GM18867 (cell line): ENCODE data around the gene BDH1.

ENCODE experiments used
- ATAC-seq: cut with Tn5 transposase; IDR thresholded peaks from one replicate; pipeline ENCODE4 v1.9.1; 2021; ENCODE audit warnings: mild to moderate bottlenecking, moderate library complexity; ENCODE audit not compliant: unreplicated experiment

The BDH1 gene

GRCh38 chr3:197549261-197549885 lies 6.4 kb downstream of the BDH1 start:
- ATAC-seq: no peak

GRCh38 chr3:197547306-197548011 lies 8.3 kb downstream of the BDH1 start:
- ATAC-seq: no peak

DNA sequence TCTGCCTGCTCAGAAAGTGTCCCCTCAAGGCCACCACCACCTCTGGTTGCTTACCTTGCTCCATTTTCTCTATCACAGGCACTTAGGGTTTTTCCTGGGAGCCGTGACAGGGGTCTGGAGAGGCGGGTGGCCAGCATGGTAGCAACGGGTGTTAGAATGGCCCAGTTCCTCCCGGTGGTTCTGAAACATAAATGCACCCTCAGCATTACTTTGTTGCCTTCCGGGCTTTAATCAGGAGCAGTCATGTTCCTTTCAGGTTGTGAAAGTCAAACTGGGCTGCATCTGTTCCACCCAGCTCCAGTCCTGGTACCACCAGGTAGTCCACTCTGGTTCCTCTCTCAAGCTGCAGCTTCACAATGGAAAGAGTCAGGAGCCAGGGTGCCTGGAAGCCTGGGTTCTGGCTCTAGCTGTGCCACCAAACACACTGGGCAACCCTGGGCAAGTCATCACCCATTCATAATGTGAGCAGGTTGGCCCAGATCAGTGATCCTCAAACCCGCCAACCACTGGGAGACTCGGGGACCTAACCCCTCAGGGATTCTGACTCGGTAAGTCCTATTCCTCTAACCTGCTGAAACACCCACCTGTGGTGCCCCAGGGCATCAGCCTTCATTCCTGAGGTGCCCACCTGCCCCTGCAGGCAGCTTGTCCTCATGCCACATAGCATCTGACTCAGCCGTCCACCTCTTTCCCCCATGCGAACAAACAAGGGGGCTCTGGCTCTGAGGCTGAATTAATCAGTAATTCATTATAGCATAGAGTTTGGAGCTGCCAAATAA lies 9.3 kb downstream of the BDH1 start:
- no peak for ATAC-seq

- ATAC-seq: no peak
Observed at GRCh38 chr3:197545571-197545970, 10.2 kb downstream of the BDH1 start.

DNA sequence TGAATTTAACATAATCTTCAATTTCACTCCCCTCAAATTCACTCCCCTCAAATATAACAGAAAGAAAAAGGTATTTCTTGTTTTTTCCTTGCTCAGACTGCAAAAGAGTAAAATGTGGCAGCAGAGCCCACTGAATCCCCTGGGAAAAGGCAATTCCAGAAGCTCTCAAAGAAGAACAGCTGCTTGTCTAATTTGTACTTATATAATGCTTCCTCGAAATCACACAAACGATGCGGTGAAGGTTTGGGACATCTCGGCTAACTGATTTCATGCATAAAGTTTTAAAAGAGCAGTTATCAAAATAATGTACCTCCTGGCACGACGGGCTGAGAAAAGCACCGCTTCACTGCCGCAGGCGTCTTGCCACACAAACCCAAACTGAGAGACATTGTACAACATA lies 10.7 kb downstream of the BDH1 start:
- ATAC-seq: no peak

DNA sequence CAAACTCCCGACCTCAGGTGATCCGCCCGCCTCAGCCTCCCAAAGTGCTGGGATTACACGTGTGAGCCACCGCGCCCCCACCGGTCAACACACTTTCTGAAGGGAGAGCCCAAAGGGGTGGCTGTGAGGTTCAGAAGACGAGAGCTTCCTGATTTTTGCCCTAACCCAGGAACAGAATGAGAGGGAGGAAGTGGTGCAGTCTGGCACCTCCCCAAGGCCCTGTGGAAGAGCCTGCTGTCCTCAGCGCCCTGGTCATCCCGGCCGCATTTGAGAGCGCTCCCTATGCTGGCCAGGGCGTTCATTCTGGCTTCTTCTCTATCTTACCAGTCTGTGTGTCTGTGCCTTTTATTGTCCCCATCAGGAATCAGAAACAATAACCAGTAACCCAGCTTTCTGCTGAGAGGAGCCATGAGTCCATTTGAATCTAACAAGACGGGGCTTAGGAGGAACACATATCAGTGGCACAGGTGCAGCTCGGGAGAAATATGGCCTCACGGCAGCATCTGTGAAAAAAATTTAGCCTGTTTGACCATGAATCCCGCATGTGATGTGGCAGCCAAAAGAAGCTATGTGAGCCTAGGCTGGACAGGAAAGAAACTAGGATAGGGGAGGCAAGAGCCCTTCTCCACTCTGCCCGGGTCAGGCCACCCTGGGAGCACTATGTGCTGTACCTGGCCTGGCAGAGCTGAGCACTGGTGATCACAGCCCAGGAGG lies 12.9 kb downstream of the BDH1 start:
- ATAC-seq: no peak

DNA sequence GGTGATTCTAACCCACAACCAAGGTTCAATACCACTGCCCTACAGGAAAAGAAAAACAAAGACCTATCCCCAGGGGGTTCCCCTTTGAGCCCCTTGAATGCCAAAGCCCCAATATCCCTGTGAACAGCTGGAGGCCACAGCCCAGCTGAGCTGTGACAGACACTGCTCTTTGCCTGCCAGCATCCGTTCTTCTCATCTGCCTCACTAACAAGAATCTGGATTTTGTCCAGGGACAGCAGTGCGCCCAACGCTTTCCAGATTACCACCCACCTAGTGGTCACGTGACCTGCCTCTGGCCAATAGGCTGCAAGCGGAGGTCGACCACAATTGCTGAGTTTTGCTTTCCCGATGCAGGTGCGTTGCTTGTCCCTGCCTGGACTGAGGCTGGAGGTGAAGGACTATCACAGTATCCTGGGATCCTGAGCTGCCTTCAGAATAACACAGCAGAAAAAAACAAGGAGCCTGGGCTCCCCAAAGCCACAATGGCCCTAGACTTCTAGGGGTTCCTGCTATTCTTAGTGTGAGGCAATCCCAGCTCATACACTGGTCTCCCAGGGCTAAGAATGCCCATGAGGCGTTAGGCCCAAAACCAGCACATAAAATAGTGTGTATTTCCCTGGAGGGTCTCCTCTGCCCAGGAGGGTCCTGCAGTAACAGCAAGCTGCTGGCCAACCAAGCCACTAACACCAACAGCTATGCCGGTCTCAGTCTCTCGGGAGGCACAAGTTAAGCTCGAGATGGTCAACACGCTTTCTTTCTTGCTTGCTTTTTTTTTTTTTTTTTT lies 13.8 kb downstream of the BDH1 start:
- no peak for ATAC-seq

- ATAC-seq: no peak
Observed at GRCh38 chr3:197540961-197541377, 14.8 kb downstream of the BDH1 start.

DNA sequence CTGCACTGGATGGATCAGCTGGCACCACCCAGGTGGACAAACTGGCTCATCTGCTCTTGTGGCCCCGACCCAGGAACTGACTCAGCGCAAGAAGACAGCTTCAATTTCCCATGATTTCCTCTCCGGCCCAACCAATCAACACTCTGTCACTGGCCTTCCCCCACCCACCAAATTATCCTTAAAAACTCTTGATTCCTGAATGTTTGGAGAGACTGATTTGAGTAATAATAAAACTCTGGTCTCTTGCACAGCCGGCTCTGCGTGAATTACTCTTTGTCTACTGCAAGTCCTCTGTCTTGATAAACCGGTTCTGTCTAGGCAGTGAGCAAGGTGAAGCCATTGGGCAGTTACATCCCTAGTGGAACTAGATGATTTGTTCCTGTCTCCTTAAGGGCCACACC lies 16.1 kb downstream of the BDH1 start:
- no peak for ATAC-seq

- ATAC-seq: no peak
Observed at GRCh38 chr3:197533927-197534725, 21.6 kb downstream of the BDH1 start.

GRCh38 chr3:197533396-197533795 lies 22.4 kb downstream of the BDH1 start:
- ATAC-seq: no peak

DNA sequence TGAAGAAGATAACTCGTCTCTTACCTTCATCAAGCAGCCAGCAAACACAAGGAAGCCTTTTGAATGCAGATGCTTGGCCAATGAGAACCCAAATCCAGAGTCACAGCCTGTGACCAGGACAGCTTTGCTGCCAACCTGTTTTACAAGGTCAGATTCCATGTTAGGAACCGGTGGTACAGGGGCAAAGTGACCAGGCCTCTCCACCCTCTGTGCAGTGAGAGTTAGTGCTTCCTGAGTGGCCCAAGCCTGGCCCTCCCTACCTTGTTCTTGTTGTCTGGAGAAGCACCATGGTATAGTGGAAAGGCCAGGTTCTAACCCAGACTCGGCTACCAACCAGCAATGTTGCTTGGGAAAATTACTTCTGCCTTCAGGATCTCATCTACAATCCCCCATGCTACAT lies 23.4 kb downstream of the BDH1 start:
- no peak for ATAC-seq

DNA sequence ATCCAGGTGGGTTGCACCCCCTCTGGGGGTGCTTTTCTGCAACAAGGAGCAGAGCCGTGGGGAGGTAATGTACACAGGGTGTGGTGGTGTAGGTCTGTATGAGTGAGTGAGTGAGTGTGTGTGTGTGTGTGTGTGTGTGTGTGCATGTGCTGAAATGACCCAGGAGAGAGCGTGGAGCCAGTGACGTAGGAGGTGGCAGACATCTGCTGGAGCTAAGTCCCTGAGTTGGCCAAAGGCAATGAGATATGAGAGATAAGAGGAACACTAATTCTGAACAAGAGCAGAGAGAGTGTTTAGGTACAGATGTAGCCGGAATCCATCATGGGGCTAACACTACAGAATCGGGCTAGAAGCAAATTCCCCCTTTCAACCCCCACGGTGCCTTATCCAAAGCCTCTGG lies 27.6 kb downstream of the BDH1 start:
- ATAC-seq: no peak

DNA sequence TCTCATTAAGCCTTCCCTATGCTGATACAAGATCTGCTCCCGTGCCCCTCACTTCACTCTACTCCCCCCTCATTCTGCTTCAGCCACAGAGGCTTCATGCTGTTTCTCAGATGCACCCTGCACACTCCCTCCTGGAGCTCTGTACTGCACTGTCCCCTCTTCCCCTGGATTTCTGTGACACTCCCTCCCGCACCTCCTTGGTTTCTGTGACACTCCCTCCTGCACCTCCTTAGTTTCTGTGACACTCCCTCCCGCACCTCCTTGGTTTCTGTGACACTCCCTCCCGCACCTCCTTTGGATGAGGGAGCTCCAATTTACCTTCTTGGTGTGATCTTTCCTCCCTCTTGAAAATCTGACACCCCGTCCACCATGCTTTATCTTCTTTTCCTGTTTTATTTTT lies 28.2 kb downstream of the BDH1 start:
- ATAC-seq: no peak

- ATAC-seq: no peak
Observed at GRCh38 chr3:197525706-197526105, 30.1 kb downstream of the BDH1 start.

GRCh38 chr3:197524128-197524527 lies 31.6 kb downstream of the BDH1 start:
- no peak for ATAC-seq

GRCh38 chr3:197523526-197523925 lies 32.2 kb downstream of the BDH1 start:
- ATAC-seq: no peak

GRCh38 chr3:197522881-197523441 lies 32.8 kb downstream of the BDH1 start:
- no peak for ATAC-seq

DNA sequence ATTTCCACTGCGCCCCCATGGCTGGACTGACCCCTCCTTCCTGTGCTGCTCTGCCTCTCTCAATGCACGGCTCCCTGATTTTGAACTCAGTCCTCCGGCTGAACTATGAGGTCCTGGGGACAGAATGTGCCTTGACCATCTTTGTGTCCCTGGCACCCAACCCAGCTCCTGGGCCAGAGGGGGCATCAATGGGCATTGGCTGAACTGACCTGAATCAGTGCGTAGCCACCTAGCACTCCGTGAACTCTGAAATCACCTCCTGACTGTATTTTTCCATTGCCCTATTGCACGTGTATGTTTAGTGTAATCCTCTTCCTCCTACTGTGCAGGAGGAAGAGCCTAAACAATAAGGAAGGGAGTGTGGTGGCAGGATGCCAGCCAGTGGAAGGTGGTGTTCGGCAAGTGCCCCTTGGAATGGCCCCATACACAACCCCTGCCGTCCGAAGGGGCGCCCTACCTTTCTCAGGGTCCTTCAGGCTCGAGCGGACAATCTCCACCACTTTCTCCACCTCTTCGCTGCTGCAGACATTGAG lies 33.5 kb downstream of the BDH1 start:
- ATAC-seq: no peak
